ENCODE measurements around the gene SMIM14. TPM values are rescaled to one million over a fixed set of nuclear protein-coding genes. Genes with fewer than 3 reads are reported as not detected.

The SMIM14 gene
- total RNA-seq, 6 experiments from 2014 or later, result 54.0 to 224 (median 124) TPM

GRCh38 chr4:39574946-39575345 is 63.7 kb downstream of the SMIM14 start:
- WGBS (ENCODE audit: insufficient coverage, low coverage, low lambda C conversion rate, missing lambda C conversion rate), result 91% methylated on average over 5 of the region's 5 CpGs
- H3K4me1 ChIP-seq, result peaks cover 0 to 28% (median 0%) of the 10 kb centered on the region in 4 donors
- peaks cover 0 to 25% (median 2%) of the 10 kb centered on the region in 4 donors for H3K36me3 ChIP-seq
- no peak for TF ChIP-seq POLR2A (IDR thresholded peaks at IDR 0.05)
- TF ChIP-seq CTCF (IDR thresholded peaks at IDR 0.05), result no peak
- H3K4me3 ChIP-seq, result no peak overlapping the region
- no peaks in the 10 kb centered on the region for H3K9me3 ChIP-seq
- no peak overlapping the region for H3K27ac ChIP-seq
- no peak for DNase-seq
- intact Hi-C loops (cut with DNase I), result no loop called here
- H3K27me3 ChIP-seq, result no peaks in the 10 kb centered on the region
- ATAC-seq, result no peak

DNA sequence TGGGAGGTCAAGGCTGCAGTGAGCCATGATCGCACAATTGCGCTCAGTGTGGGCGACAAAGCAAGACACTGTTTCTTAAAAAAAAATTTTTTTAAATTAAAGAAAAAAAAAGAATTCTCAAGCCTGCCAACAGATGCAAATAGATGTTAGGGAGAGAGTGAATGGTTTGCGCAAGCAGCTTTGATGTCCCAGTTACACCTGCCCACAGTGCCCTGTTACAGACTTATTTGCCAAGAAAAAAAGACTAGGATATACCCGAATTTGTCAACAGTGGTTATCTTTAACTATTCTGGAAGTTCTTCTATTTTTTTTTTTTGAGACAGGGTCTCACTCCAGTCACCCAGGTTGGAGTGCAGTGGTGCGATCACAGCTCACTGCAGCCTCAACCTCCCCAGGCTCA is 67.2 kb downstream of the SMIM14 start:
- TF ChIP-seq CTCF (IDR thresholded peaks at IDR 0.05), result no peak
- TF ChIP-seq POLR2A (IDR thresholded peaks at IDR 0.05), result no peak
- WGBS (ENCODE audit: insufficient coverage, low coverage, low lambda C conversion rate, missing lambda C conversion rate), result 60% methylated on average over 6 of the region's 6 CpGs

DNA sequence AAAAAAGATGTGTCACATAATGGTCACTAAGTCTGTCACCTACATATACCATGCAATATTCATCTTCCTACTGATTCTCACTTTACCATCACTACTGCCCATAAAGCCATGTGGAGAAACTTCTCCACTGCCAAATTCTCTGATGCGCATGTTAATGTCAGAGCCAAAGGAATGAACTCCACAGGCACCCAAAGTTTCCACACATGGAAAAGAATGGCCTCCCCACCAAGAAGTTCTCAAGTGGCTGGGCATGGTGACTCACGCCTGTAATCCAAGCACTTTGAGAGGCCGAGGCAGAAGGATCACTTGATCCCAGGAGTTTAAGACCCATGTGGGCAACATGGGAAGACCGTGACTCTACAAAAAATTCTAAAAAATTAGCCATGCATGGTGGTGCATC is 67.6 kb downstream of the SMIM14 start:
- no peak for TF ChIP-seq CTCF (IDR thresholded peaks at IDR 0.05)
- TF ChIP-seq POLR2A (IDR thresholded peaks at IDR 0.05), result no peak
- Histone ChIP-seq H3K4me1 (peaks cover 0 to 40% (median 3%) of the 10 kb centered on the region in 4 donors), H3K36me3 (peaks cover 0 to 34% (median 0%) of the 10 kb centered on the region in 4 donors), H3K27ac (no peak overlapping the region), H3K4me3 (no peak overlapping the region), H3K9me3 (no peaks in the 10 kb centered on the region), H3K27me3 (no peaks in the 10 kb centered on the region)
- ATAC-seq, result no peak
- no peak for DNase-seq
- 94% methylated on average over 4 of the region's 4 CpGs for WGBS (ENCODE audit: insufficient coverage, low coverage, low lambda C conversion rate, missing lambda C conversion rate)
- intact Hi-C loops (cut with DNase I), result no loop called here

More for the DNA sequence above, 67.2 kb downstream of the SMIM14 start:
- Histone ChIP-seq H3K36me3 (peaks cover 0 to 30% (median 0%) of the 10 kb centered on the region in 4 donors), H3K4me1 (peaks cover 0 to 40% (median 3%) of the 10 kb centered on the region in 4 donors), H3K4me3 (no peak overlapping the region), H3K27me3 (no peaks in the 10 kb centered on the region), H3K27ac (no peak overlapping the region), H3K9me3 (no peaks in the 10 kb centered on the region)
- intact Hi-C loops (cut with DNase I), result no loop called here
- DNase-seq, result no peak
- ATAC-seq, result peak; percentile 65 to 87 (median 77)

GRCh38 chr4:39569209-39569608 is 69.5 kb downstream of the SMIM14 start:
- ATAC-seq, result no peak
- Histone ChIP-seq H3K4me1 (peaks cover 0 to 40% (median 3%) of the 10 kb centered on the region in 4 donors), H3K27ac (peak overlapping the region in 2 of 3 donors; percentile 30 to 44), H3K4me3 (no peak overlapping the region), H3K36me3 (peaks cover 0 to 52% (median 0%) of the 10 kb centered on the region in 4 donors), H3K9me3 (no peaks in the 10 kb centered on the region), H3K27me3 (no peaks in the 10 kb centered on the region)
- no peak for DNase-seq
- TF ChIP-seq POLR2A (IDR thresholded peaks at IDR 0.05), result no peak
- no peak for TF ChIP-seq CTCF (IDR thresholded peaks at IDR 0.05)
- intact Hi-C loops (cut with DNase I), result no loop called here
- 84% methylated on average over 4 of the region's 4 CpGs for WGBS (ENCODE audit: insufficient coverage, low coverage, low lambda C conversion rate, missing lambda C conversion rate)
